Uterus (tissue), 2 donors: ENCODE data around the gene PLEKHN1.
"Not testable (repeated sequence)": the region's sequence is repeated elsewhere in the genome, so short reads cannot be mapped to it uniquely, and the experiment has no call there.

Source experiments
- POLR2A ChIP-seq, 2 donors: fragments of 450-650 bp; IDR thresholded peaks; one replicate each; pipeline ENCODE4 v1.6.1; 2016; ENCODE audit warnings: antibody characterized with exemption in 2 of 2, mild to moderate bottlenecking in 1 of 2, moderate library complexity in 1 of 2
- TF ChIP-seq, protein P1 (sequence below), 4 experiments: fragments of 200-600 bp in 2 of 4; fragments of 450-650 bp in 2 of 4; sonication (generic) in 2 of 4; IDR thresholded peaks; one replicate each; pipeline ENCODE4 v1.5.1; 2016 to 2019; ENCODE audit warnings: antibody characterized with exemption in 4 of 4, mild to moderate bottlenecking in 2 of 4, moderate library complexity in 1 of 4

GRCh38 chr1:994546-994945 is 28.3 kb downstream of the PLEKHN1 start:
- TF ChIP-seq, protein P1, sequence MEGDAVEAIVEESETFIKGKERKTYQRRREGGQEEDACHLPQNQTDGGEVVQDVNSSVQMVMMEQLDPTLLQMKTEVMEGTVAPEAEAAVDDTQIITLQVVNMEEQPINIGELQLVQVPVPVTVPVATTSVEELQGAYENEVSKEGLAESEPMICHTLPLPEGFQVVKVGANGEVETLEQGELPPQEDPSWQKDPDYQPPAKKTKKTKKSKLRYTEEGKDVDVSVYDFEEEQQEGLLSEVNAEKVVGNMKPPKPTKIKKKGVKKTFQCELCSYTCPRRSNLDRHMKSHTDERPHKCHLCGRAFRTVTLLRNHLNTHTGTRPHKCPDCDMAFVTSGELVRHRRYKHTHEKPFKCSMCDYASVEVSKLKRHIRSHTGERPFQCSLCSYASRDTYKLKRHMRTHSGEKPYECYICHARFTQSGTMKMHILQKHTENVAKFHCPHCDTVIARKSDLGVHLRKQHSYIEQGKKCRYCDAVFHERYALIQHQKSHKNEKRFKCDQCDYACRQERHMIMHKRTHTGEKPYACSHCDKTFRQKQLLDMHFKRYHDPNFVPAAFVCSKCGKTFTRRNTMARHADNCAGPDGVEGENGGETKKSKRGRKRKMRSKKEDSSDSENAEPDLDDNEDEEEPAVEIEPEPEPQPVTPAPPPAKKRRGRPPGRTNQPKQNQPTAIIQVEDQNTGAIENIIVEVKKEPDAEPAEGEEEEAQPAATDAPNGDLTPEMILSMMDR (IDR thresholded peaks at IDR 0.05): not testable (repeated sequence)
- not testable (repeated sequence) for TF ChIP-seq POLR2A (IDR thresholded peaks at IDR 0.05)
